HepG2 (cell line): ENCODE measurements around the gene SERTAD1. TPM values are rescaled to one million over a fixed set of nuclear protein-coding genes. Genes with fewer than 3 reads are reported as not detected.

Experiments
- ATAC-seq: fragments of 200-7000 bp; cut with Tn5 transposase; 3 replicates; pipeline ENCODE4 v1.9.1; 2020; ENCODE audit warnings: mild to moderate bottlenecking, moderate library complexity
- BruUV-seq: library from RNA; stranded (reverse); fragments of 400-500 nt; replicated peaks from 2 replicates; lab custom pipeline; 2021; lab: Mats Ljungman, UMichigan
- CTCF ChIA-PET: fragments of 300-600 bp; formaldehyde crosslinking; extraction: SDS; loops from one replicate; lab custom pipeline; 2021; ENCODE audit warnings: low total read pairs, inconsistent platforms, low intra/inter-chr PET ratio; lab: Yijun Ruan, JAX
- POLR2A ChIA-PET: fragments of 350-600 bp; sonication (Branson Sonifier 250); formaldehyde crosslinking; loops from one replicate; lab custom pipeline; 2020; ENCODE audit warnings: antibody characterized with exemption, inconsistent platforms; lab: Yijun Ruan, JAX
- DNase-seq: peaks from one replicate; pipeline ENCODE4 v3.0.0-alpha.2; 2015; ENCODE audit warnings: low spot score
- FAIRE-seq: peaks from 3 replicates; lab custom pipeline; 2011; peaks lifted over from hg19 to GRCh38; lab: Jason Lieb, UNC
- H2AFZ ChIP-seq: one replicate; pipeline ENCODE4 v1.6.1; 2011; ENCODE audit warnings: low read length, inconsistent platforms
- H3K27ac ChIP-seq: fragments of 300-600 bp; 3 replicates; pipeline ENCODE4 v1.8.0; 2011; ENCODE audit warnings: mixed run types, mild to moderate bottlenecking, mixed read lengths, low read length, inconsistent platforms; ENCODE audit not compliant: insufficient read depth; ENCODE audit errors: extremely low read length
- H3K27me3 ChIP-seq, 2 experiments: fragments of 200-600 bp in 1 of 2; 2 replicates in 1 of 2; 3 replicates in 1 of 2; pipeline versions ENCODE4 v1.6.0 to v1.8.0; 2011; ENCODE audit warnings: low read length in 2 of 2, mild to moderate bottlenecking in 2 of 2, moderate library complexity in 2 of 2, inconsistent platforms in 1 of 2; ENCODE audit not compliant: insufficient read depth in 2 of 2, control insufficient read depth in 1 of 2
- H3K36me3 ChIP-seq, 2 experiments: fragments of 200-600 bp in 1 of 2; replicated peaks in 1 of 2; 2 replicates in 1 of 2; 3 replicates in 1 of 2; pipeline versions ENCODE4 v1.5.1 to v1.8.0; 2011; ENCODE audit warnings: low read length in 2 of 2, inconsistent platforms in 1 of 2; ENCODE audit not compliant: insufficient read depth in 2 of 2, control insufficient read depth in 1 of 2
- H3K4me1 ChIP-seq: 2 replicates; pipeline ENCODE4 v1.5.1; 2012; ENCODE audit warnings: low read length, inconsistent platforms; ENCODE audit not compliant: insufficient read depth
- H3K4me2 ChIP-seq: 2 replicates; pipeline ENCODE4 v1.6.0; 2011; ENCODE audit warnings: low read depth, low read length, inconsistent platforms
- H3K4me3 ChIP-seq, 3 experiments: fragments of 200-600 bp in 1 of 3; sonication (generic), shearing (Covaris generic) in 1 of 3; replicated peaks in 1 of 3; 2 replicates each; pipeline ENCODE4 v1.5.1; 2011 to 2016; ENCODE audit warnings: low read length in 3 of 3, inconsistent platforms in 2 of 3, low read depth in 2 of 3, mild to moderate bottlenecking in 2 of 3, control low read depth in 1 of 3, mixed read lengths in 1 of 3; ENCODE audit not compliant: insufficient read depth in 1 of 3
- H3K79me2 ChIP-seq: one replicate; pipeline ENCODE4 v1.6.1; 2011; ENCODE audit warnings: low read length, inconsistent platforms; ENCODE audit not compliant: insufficient read depth
- H3K9ac ChIP-seq: 2 replicates; pipeline ENCODE4 v1.6.0; 2011; ENCODE audit warnings: mild to moderate bottlenecking, low read depth, low read length, inconsistent platforms; ENCODE audit not compliant: insufficient read depth
- H3K9me3 ChIP-seq: 2 replicates; pipeline ENCODE4 v1.5.1; 2012; ENCODE audit warnings: mild to moderate bottlenecking, low read length
- H4K20me1 ChIP-seq: 2 replicates; pipeline ENCODE4 v1.6.0; 2011; ENCODE audit warnings: inconsistent platforms, mild to moderate bottlenecking, low read length, moderate library complexity; ENCODE audit not compliant: insufficient read depth
- ESRRA ChIP-seq: sonication (generic); formaldehyde crosslinking; IDR thresholded peaks from 2 replicates; pipeline ENCODE4 v1.5.1; 2020; ENCODE audit warnings: mild to moderate bottlenecking, low read depth, missing genetic modification reagents
- KLF9 ChIP-seq: IDR thresholded peaks from 2 replicates; pipeline ENCODE4 v1.6.1; 2016; ENCODE audit warnings: low read depth
- MIER2 ChIP-seq: IDR thresholded peaks from 2 replicates; pipeline ENCODE4 v1.6.1; 2016; ENCODE audit warnings: missing biosample characterization, missing genetic modification reagents
- MLLT10 ChIP-seq: sonication (generic); formaldehyde crosslinking; IDR thresholded peaks from 2 replicates; pipeline ENCODE4 v1.4.0; 2020; ENCODE audit warnings: missing genetic modification reagents
- MTF1 ChIP-seq: sonication (generic); formaldehyde crosslinking; IDR thresholded peaks from 2 replicates; pipeline ENCODE4 v1.5.0; 2020; ENCODE audit warnings: missing genetic modification reagents
- NPAS2 ChIP-seq: sonication (generic); formaldehyde crosslinking; IDR thresholded peaks from 2 replicates; pipeline ENCODE4 v1.8.0; 2022; ENCODE audit warnings: mild to moderate bottlenecking, missing genetic modification reagents, borderline replicate concordance
- RARG ChIP-seq: sonication (generic); formaldehyde crosslinking; IDR thresholded peaks from 2 replicates; pipeline ENCODE4 v1.4.0; 2020; ENCODE audit warnings: low read depth, mild to moderate bottlenecking, missing genetic modification reagents
- SYNCRIP ChIP-seq: fragments of 200-400 bp; formaldehyde crosslinking; IDR thresholded peaks from 2 replicates; pipeline ENCODE4 v1.6.1; 2018; ENCODE audit warnings: mild to moderate bottlenecking, low read depth, low read length; ENCODE audit not compliant: insufficient read depth
- TBP ChIP-seq: sonication (generic); formaldehyde crosslinking; IDR thresholded peaks from 2 replicates; pipeline ENCODE4 v1.5.0; 2020; ENCODE audit warnings: missing genetic modification reagents
- XBP1 ChIP-seq: sonication (generic); formaldehyde crosslinking; IDR thresholded peaks from 2 replicates; pipeline ENCODE4 v1.5.0; 2020; ENCODE audit warnings: missing genetic modification reagents
- ZBTB38 ChIP-seq: sonication (generic); formaldehyde crosslinking; IDR thresholded peaks from 2 replicates; pipeline ENCODE4 v1.5.1; 2020; ENCODE audit warnings: mild to moderate bottlenecking, missing genetic modification reagents
- ZFP36L2 ChIP-seq: sonication (generic); formaldehyde crosslinking; IDR thresholded peaks from 2 replicates; pipeline ENCODE4 v1.4.0; 2020; ENCODE audit warnings: missing genetic modification reagents
- ZNF230 ChIP-seq: sonication (generic); formaldehyde crosslinking; IDR thresholded peaks from 2 replicates; pipeline ENCODE4 v1.4.0; 2020; ENCODE audit warnings: mild to moderate bottlenecking, missing genetic modification reagents
- ZNF234 ChIP-seq: sonication (generic); formaldehyde crosslinking; conservative IDR thresholded peaks from 2 replicates; pipeline ENCODE4 v1.5.1; 2020; ENCODE audit warnings: mild to moderate bottlenecking, missing genetic modification reagents
- ZNF724P ChIP-seq: sonication (generic); formaldehyde crosslinking; IDR thresholded peaks from 2 replicates; pipeline ENCODE4 v1.8.0; 2022; ENCODE audit warnings: missing genetic modification reagents, borderline replicate concordance
- ZNF749 ChIP-seq: sonication (generic); formaldehyde crosslinking; IDR thresholded peaks from 2 replicates; pipeline ENCODE4 v1.8.0; 2022; ENCODE audit warnings: mild to moderate bottlenecking, missing genetic modification reagents, moderate library complexity, borderline replicate concordance
- WGBS: methylation state at CpG from one replicate; pipeline ENCODE4 v1.1.6; 2017; ENCODE audit warnings: low lambda C conversion rate; 5-methylcytosine and 5-hydroxymethylcytosine counted together
- in situ Hi-C: cut with HindIII; loops from 2 replicates; pipeline ENCODE4 v1.10.0; 2017; ENCODE audit warnings: low pct_unique_long_range_greater_than_20kb; ENCODE audit not compliant: extremely low pct_ligation_motif_present
- intact Hi-C: fragments of 100-400 bp; cut with micrococcal nuclease; formaldehyde crosslinking; loops from one replicate; pipeline ENCODE4 v1.10.0; 2022; ENCODE audit not compliant: unreplicated experiment
- polyA plus RNA-seq, 8 experiments: library from polyadenylated mRNA; depleted of rRNA in 3 of 8; stranded (reverse) in 7 of 8; unstranded in 1 of 8; fragments of >200 nt; fragmentation: Illumina TruSeq in 4 of 8; extraction: Trizol in 4 of 8; gene quantifications; 2 replicates each; pipeline versions ENCODE4 v1.2.1 to v1.2.3, GENCODE V29; 2011 to 2016; ENCODE audit warnings: low read depth in 4 of 8, missing spikeins in 1 of 8, mixed read lengths in 1 of 8; ENCODE audit not compliant: insufficient read depth in 1 of 8
- total RNA-seq, 5 experiments: library from RNA; depleted of rRNA; stranded (reverse); fragments of >200 nt; fragmentation: Illumina TruSeq; extraction: Trizol; gene quantifications; 2 replicates each; pipeline ENCODE4 v1.2.3, GENCODE V29; 2016; ENCODE audit warnings: low read depth in 1 of 5
- TF ChIP-seq, protein P1 (sequence below): sonication (generic); IDR thresholded peaks from 2 replicates; pipeline ENCODE4 v1.6.1; 2016; ENCODE audit warnings: low read depth, borderline replicate concordance
- TF ChIP-seq, protein P2 (sequence below): sonication (generic); formaldehyde crosslinking; IDR thresholded peaks from 2 replicates; pipeline ENCODE4 v1.5.0; 2020; ENCODE audit warnings: missing genetic modification reagents

Gene SERTAD1
- total and polyA plus RNA-seq, 2 of the 13 experiments (the other 11 are each of a cell fraction or from before 2014, with no cell fraction given) = 4.3 to 4.5 TPM

DNA sequence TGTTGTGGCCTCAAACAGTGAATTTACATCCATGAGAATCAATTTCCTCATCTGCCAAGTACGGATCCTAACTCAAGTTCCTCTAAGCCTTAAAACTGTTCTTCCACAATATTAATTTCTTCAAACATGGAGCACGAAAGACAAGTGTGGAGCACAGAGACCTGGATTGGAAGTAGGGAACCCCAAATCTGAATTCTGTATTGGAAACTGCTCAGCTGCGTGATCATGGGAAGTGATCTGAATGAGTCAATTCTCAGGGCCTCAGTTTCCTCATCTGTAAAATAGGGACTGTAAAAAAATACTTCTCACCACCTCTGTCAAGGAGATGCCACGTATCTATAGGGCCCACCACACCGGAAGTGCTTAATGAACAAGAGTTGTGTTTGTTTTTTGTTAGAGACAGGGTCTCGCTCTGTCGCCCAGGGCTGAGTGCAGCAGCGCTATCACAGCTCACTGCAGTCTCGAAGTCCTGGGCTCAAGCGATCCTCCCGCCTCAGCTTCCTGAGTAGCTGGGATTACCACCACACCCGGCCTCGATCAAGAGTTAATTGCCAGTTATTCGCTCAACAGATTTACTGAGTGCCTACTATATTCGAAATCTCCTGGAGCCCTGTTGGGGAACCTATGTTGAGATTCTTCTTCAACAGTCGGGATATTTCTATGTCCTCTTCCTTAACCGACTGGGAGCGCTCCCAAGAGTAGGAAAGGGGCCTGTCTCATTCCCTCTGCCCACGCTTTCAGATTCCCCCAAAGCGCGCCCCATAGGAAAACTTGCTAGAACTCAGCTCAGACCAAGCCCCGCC lies 16.7 kb upstream of the SERTAD1 start:
- Histone ChIP-seq H2AFZ (no peak overlapping the region), H3K9ac (peak overlapping the region; percentile 76), H4K20me1 (peaks cover 13% of the 10 kb centered on the region), H3K4me3 (peak overlapping the region; percentile 61 to 76 (median 72)), H3K4me2 (peak overlapping the region; percentile 97), H3K4me1 (peaks cover 12% of the 10 kb centered on the region), H3K79me2 (peaks cover 27% of the 10 kb centered on the region), H3K36me3 (peaks cover 7 to 22% of the 10 kb centered on the region in 2 experiments; a peak in 4 of 5 replicates), H3K27me3 (peaks cover 0 to 5% of the 10 kb centered on the region in 2 experiments; a peak in 1 of 5 replicates), H3K9me3 (no peaks in the 10 kb centered on the region), H3K27ac (peak overlapping the region; percentile 62)
- in situ Hi-C loops (no loop called here), intact Hi-C loops (loop anchor here (1.0 to 5.0 kb wide), 2 partner anchors 9 to 1040 kb away; no protein-coding TSS in a partner anchor)
- FAIRE-seq = no peak
- ChIA-PET CTCF (no interaction called here), POLR2A (interaction anchor here (0.9 to 4.6 kb wide), 14 partner anchors 9 to 335 kb away, joined by 3 to 80 read pairs (median 6); partner anchors contain the start of genes ACTMAP, BLVRB, C19orf47 and PLD3)
- 23% methylated on average over 20 of the region's 22 CpGs for WGBS
- TSS peak; percentile 71 for BruUV-seq
- no peak for ATAC-seq
- DNase-seq = no peak
- no peak for TF ChIP-seq KLF9 (CRISPR knock-in tag)
- no peak for TF ChIP-seq NPAS2
- 0 out of 2 replicates have a peak, but pooled peaks have one; percentile 7 for TF ChIP-seq ZNF230 (CRISPR knock-in tag)
- TF ChIP-seq ZBTB38 (CRISPR knock-in tag) = no peak; the same call in 1 of the 2 replicates
- TF ChIP-seq, protein P1, sequence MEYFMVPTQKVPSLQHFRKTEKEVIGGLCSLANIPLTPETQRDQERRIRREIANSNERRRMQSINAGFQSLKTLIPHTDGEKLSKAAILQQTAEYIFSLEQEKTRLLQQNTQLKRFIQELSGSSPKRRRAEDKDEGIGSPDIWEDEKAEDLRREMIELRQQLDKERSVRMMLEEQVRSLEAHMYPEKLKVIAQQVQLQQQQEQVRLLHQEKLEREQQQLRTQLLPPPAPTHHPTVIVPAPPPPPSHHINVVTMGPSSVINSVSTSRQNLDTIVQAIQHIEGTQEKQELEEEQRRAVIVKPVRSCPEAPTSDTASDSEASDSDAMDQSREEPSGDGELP = no peak
- TF ChIP-seq ZNF724P = no peak
- TF ChIP-seq ZNF234 (CRISPR knock-in tag) = no peak
- no peak for TF ChIP-seq SYNCRIP
- no peak for TF ChIP-seq ZNF749 (CRISPR knock-in tag)
- TF ChIP-seq TBP = no peak
- TF ChIP-seq ZFP36L2 (CRISPR knock-in tag) = no peak
- no peak for TF ChIP-seq MIER2 (CRISPR knock-in tag)
- no peak for TF ChIP-seq ESRRA (CRISPR knock-in tag)
- no peak for TF ChIP-seq MTF1 (CRISPR knock-in tag)
- no peak for TF ChIP-seq XBP1 (CRISPR knock-in tag)
- no peak for TF ChIP-seq MLLT10 (CRISPR knock-in tag)
- no peak for TF ChIP-seq RARG (CRISPR knock-in tag)
- TF ChIP-seq, protein P2, sequence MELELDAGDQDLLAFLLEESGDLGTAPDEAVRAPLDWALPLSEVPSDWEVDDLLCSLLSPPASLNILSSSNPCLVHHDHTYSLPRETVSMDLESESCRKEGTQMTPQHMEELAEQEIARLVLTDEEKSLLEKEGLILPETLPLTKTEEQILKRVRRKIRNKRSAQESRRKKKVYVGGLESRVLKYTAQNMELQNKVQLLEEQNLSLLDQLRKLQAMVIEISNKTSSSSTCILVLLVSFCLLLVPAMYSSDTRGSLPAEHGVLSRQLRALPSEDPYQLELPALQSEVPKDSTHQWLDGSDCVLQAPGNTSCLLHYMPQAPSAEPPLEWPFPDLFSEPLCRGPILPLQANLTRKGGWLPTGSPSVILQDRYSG (CRISPR knock-in tag) = no peak
